ENCODE measurements around the gene SPIRE2. TPM values are rescaled to one million over a fixed set of nuclear protein-coding genes. Genes with fewer than 3 reads are reported as not detected.
A peak's percentile ranks its signal among the peaks of the same experiment; 100 is the strongest.

Gene SPIRE2
- total and polyA plus RNA-seq, 9 of the 15 experiments (the other 6 are each of a cell fraction or from before 2014, with no cell fraction given): 0.70 to 7.5 (median 4.6) TPM

- FAIRE-seq (no peak), ATAC-seq (no peak), DNase-seq (ENCODE audit: extremely low read depth in 1 of 4, low spot score in 3 of 4) (no peak)
- intact Hi-C loops (cut with micrococcal nuclease): no loop called here
- CTCF ChIA-PET (ENCODE audit: low intra/inter-chr PET ratio): no interaction called here
- Histone ChIP-seq H3K9me3 (replicated peaks; ENCODE audit: control insufficient read depth, insufficient read depth, low read depth, low read length) (no peaks in the 10 kb centered on the region; the same call in 1 of the 2 replicates), H3K4me2 (ENCODE audit: insufficient read depth, low read length) (no peak overlapping the region), H3K4me1 (replicated peaks in 1 of 2; ENCODE audit: control insufficient read depth in 2 of 2, insufficient read depth in 2 of 2, low read length in 2 of 2) (peaks cover 0 to 11% of the 10 kb centered on the region in 2 experiments; a peak in 2 of 5 replicates), H4K20me1 (replicated peaks; ENCODE audit: control insufficient read depth, insufficient read depth, low read length) (no peaks in the 10 kb centered on the region), H2AFZ (ENCODE audit: low read depth, low read length) (no peak overlapping the region), H3K36me3 (ENCODE audit: control insufficient read depth, insufficient read depth, low read length) (peaks cover 72% of the 10 kb centered on the region; the same call in 2 of the 3 replicates), H3K79me2 (ENCODE audit: control insufficient read depth, insufficient read depth, low read length) (no peaks in the 10 kb centered on the region), H3K9me1 (ENCODE audit: control insufficient read depth, insufficient read depth, low read length) (no peaks in the 10 kb centered on the region), H3K27ac (ENCODE audit: extremely low read depth, low read depth, low read length) (no peak overlapping the region), H3K9ac (ENCODE audit: insufficient read depth in 1 of 2, low read depth in 2 of 2, low read length in 2 of 2) (no peak overlapping the region; a peak in 1 of 4 replicates), H3K27me3 (ENCODE audit: control insufficient read depth in 2 of 2, insufficient read depth in 2 of 2, low read length in 2 of 2) (no peaks in the 10 kb centered on the region), H3K4me3 (no peak overlapping the region)
- peak; percentile 26; the same call in 1 of the 2 replicates for TF ChIP-seq POLR2A (conservative IDR thresholded peaks at IDR 0.05)
- no peak for TF ChIP-seq MECOM (CRISPR knock-in tag; IDR thresholded peaks at IDR 0.05)
- no peak for TF ChIP-seq ADNP (tag; IDR thresholded peaks at IDR 0.05)
- TF ChIP-seq HMGN3 (IDR thresholded peaks at IDR 0.05; ENCODE audit: borderline replicate concordance, extremely low read depth, insufficient read length, low read depth, low read length): peak; percentile 9
- peak; percentile 46 for TF ChIP-seq POLR2G (IDR thresholded peaks at IDR 0.05; ENCODE audit: low read depth, low read length)
- BruUV-seq (replicated peaks): no TSS peak
- POLR2A ChIA-PET: interaction anchor here (1.2 to 1.8 kb wide), 2 partner anchors 11 kb away, joined by 3 to 8 read pairs; no protein-coding TSS in a partner anchor
- in situ Hi-C loops (cut with MboI): no loop called here
- 90% methylated on average over 17 of the region's 23 CpGs for WGBS (ENCODE audit: insufficient coverage, low coverage, missing lambda C conversion rate)
Observed at GRCh38 chr16:89905511-89906139, 77.3 kb downstream of the SPIRE2 start.

Data from K562 (cell line).